ENCODE results near the gene GFER. TPM values are rescaled to one million over a fixed set of nuclear protein-coding genes. Genes with fewer than 3 reads are reported as not detected.

Gene GFER
- total RNA-seq, 2 experiments from 2014 or later: 33.5 to 33.9 TPM

DNA sequence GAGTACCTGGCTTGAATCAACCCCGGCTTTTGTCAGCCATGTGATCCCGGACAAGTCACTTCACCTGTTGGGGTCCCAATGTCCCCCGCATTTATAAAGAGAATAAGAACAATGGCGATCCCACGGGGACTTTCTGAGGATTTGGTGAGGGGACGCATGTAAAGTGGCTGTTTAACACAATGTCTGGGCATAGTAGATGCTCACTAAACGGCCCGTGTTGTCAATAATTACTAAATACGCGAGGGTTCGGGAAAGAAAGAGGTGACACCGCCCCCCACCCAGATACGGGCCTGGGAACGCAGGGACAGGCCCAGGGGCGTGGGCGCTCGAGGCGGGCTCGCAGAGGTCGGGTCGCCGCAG lies 7.6 kb downstream of the GFER start:
- H3K4me1 Mint-ChIP-seq (ENCODE audit: low read depth): peaks cover 16% of the 10 kb centered on the region
- peak overlapping the region; percentile 76 for H3K27ac Mint-ChIP-seq
- intact Hi-C loops (cut with micrococcal nuclease): no loop called here
- ATAC-seq (no peak), DNase-seq (peak; percentile 33)
- POLR2A ChIA-PET: interaction anchor here (0.9 to 29.2 kb wide), 4 partner anchors 13 to 224 kb away, joined by 3 to 505 read pairs (median 36); partner anchors contain the start of genes NDUFB10, PGP, RNF151 and RPS2
- peaks cover 10% of the 10 kb centered on the region for H3K36me3 Mint-ChIP-seq (ENCODE audit: low read depth)
- H3K27me3 Mint-ChIP-seq: peaks cover 18% of the 10 kb centered on the region
- TF ChIP-seq, protein P1, sequence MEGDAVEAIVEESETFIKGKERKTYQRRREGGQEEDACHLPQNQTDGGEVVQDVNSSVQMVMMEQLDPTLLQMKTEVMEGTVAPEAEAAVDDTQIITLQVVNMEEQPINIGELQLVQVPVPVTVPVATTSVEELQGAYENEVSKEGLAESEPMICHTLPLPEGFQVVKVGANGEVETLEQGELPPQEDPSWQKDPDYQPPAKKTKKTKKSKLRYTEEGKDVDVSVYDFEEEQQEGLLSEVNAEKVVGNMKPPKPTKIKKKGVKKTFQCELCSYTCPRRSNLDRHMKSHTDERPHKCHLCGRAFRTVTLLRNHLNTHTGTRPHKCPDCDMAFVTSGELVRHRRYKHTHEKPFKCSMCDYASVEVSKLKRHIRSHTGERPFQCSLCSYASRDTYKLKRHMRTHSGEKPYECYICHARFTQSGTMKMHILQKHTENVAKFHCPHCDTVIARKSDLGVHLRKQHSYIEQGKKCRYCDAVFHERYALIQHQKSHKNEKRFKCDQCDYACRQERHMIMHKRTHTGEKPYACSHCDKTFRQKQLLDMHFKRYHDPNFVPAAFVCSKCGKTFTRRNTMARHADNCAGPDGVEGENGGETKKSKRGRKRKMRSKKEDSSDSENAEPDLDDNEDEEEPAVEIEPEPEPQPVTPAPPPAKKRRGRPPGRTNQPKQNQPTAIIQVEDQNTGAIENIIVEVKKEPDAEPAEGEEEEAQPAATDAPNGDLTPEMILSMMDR (IDR thresholded peaks at IDR 0.05): no peak
- CTCF ChIA-PET: interaction anchor here (1.1 to 3.2 kb wide), 2 partner anchors 12 to 20 kb away, joined by 3 to 34 read pairs; partner anchors contain the start of gene TBL3
- H3K4me3 Mint-ChIP-seq: peak overlapping the region; percentile 71
- no peaks in the 10 kb centered on the region for H3K9me3 Mint-ChIP-seq

GRCh38 chr16:1991948-1992703 lies 8.1 kb downstream of the GFER start:
- ChIA-PET CTCF (interaction anchor here (1.1 to 3.2 kb wide), 2 partner anchors 12 to 20 kb away, joined by 3 to 34 read pairs; partner anchors contain the start of gene TBL3), POLR2A (interaction anchor here (0.6 to 29.2 kb wide), 9 partner anchors 11 to 163 kb away, joined by 3 to 505 read pairs (median 4); partner anchors contain the start of genes NDUFB10, RNF151, RPS2 and TBL3)
- Mint-ChIP-seq H3K27ac (peak overlapping the region; percentile 34), H3K9me3 (no peaks in the 10 kb centered on the region), H3K27me3 (peaks cover 18% of the 10 kb centered on the region), H3K36me3 (ENCODE audit: low read depth) (peaks cover 7% of the 10 kb centered on the region), H3K4me3 (peak overlapping the region; percentile 71), H3K4me1 (ENCODE audit: low read depth) (peaks cover 20% of the 10 kb centered on the region)
- TF ChIP-seq, protein P1 (IDR thresholded peaks at IDR 0.05): no peak
- DNase-seq (peak; percentile 98), ATAC-seq (peak; percentile 82)
- intact Hi-C loops (cut with micrococcal nuclease): no loop called here

GRCh38 chr16:1992704-1993317 lies 8.8 kb downstream of the GFER start:
- no peak for ATAC-seq

DNA sequence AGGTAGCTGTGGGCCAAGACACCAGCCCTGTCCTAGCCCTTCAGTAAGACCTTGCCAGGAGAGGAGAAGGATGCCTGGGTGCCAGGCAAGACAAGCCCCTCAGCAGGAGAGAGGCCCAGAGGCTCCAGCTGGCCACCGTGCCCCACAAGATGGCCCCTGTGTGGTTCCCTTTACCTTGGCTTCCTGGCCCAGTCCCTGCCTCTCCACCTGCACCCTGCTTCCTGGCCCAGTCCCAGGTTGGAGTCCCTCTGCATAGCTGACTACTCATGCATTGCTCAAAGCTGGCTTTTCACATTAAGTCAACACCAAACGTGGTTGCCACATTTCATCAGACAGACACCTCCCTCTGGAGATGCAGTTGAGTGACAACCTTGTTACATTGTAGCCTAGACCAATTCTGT lies 9.7 kb downstream of the GFER start:
- TF ChIP-seq, protein P1 (IDR thresholded peaks at IDR 0.05): no peak
- H3K27ac Mint-ChIP-seq: no peak overlapping the region
- POLR2A ChIA-PET: interaction anchor here (1.3 to 29.2 kb wide), 5 partner anchors 9 to 161 kb away, joined by 4 to 505 read pairs (median 4); partner anchors contain the start of genes NDUFB10, RNF151, RPS2 and TBL3
- no peak for ATAC-seq
- no peak for DNase-seq
- intact Hi-C loops (cut with micrococcal nuclease): no loop called here
- CTCF ChIA-PET: interaction anchor here (0.7 to 3.2 kb wide), 3 partner anchors 10 to 147 kb away, joined by 5 to 34 read pairs (median 5); no protein-coding TSS in a partner anchor
- no peak overlapping the region for H3K4me3 Mint-ChIP-seq
- peaks cover 12% of the 10 kb centered on the region for H3K27me3 Mint-ChIP-seq
- H3K9me3 Mint-ChIP-seq: no peaks in the 10 kb centered on the region
- H3K36me3 Mint-ChIP-seq (ENCODE audit: low read depth): peaks cover 15% of the 10 kb centered on the region
- H3K4me1 Mint-ChIP-seq (ENCODE audit: low read depth): peaks cover 23% of the 10 kb centered on the region

More at GRCh38 chr16:1992704-1993317, 8.8 kb downstream of the GFER start:
- intact Hi-C loops (cut with micrococcal nuclease): no loop called here
- H3K4me1 Mint-ChIP-seq (ENCODE audit: low read depth): peaks cover 23% of the 10 kb centered on the region
- no peak for DNase-seq
- H3K36me3 Mint-ChIP-seq (ENCODE audit: low read depth): peaks cover 10% of the 10 kb centered on the region
- H3K27ac Mint-ChIP-seq: no peak overlapping the region
- no peak overlapping the region for H3K4me3 Mint-ChIP-seq
- ChIA-PET POLR2A (interaction anchor here (0.6 to 29.2 kb wide), 7 partner anchors 10 to 162 kb away, joined by 3 to 505 read pairs (median 4); partner anchors contain the start of genes NDUFB10, RNF151, RPS2 and TBL3), CTCF (interaction anchor here (1.1 to 3.2 kb wide), 2 partner anchors 11 to 21 kb away, joined by 3 to 34 read pairs; partner anchors contain the start of gene TBL3)
- H3K9me3 Mint-ChIP-seq: no peaks in the 10 kb centered on the region
- peaks cover 18% of the 10 kb centered on the region for H3K27me3 Mint-ChIP-seq
- TF ChIP-seq, protein P1 (IDR thresholded peaks at IDR 0.05): no peak
